ENCODE measurements around the gene CYTIP.

CYTIP gene

GRCh38 chr2:157447031-157447430, 3.1 kb upstream of the CYTIP start:
- no peak overlapping the region for H2BK15ac ChIP-seq (ENCODE audit: low read depth, poor library complexity, severe bottlenecking)
- peak overlapping the region in 1 of 2 experiments; percentile 66 for H3K14ac ChIP-seq (ENCODE audit: low read length in 2 of 2)
- WGBS: 0% methylated on average over 1 of the region's 1 CpG
- H3K4me1 ChIP-seq (ENCODE audit: control insufficient read depth, insufficient read depth, low read depth, low read length): peaks cover 3% of the 10 kb centered on the region
- H2BK5ac ChIP-seq (ENCODE audit: low read depth, low read length, poor library complexity, severe bottlenecking): no peak overlapping the region
- no peak overlapping the region for H4K91ac ChIP-seq (ENCODE audit: low read length)
- no peak overlapping the region for H3K18ac ChIP-seq (ENCODE audit: low read depth in 1 of 2, low read length in 2 of 2)
- H3K27ac ChIP-seq (ENCODE audit: low read length, poor library complexity, severe bottlenecking): no peak overlapping the region
- no peak overlapping the region for H3K23ac ChIP-seq (ENCODE audit: low read length in 2 of 2)
- no peaks in the 10 kb centered on the region for H3K9me3 ChIP-seq (ENCODE audit: control insufficient read depth, low read length)
- H3K27me3 ChIP-seq (ENCODE audit: control insufficient read depth in 1 of 2, insufficient read depth in 1 of 2, low read length in 2 of 2): no peaks in the 10 kb centered on the region
- no peak overlapping the region for H3K9ac ChIP-seq (ENCODE audit: low read length)
- no peak overlapping the region for H4K8ac ChIP-seq (ENCODE audit: low read length)
- H3K79me1 ChIP-seq (replicated peaks; ENCODE audit: low read length, poor library complexity, severe bottlenecking): no peaks in the 10 kb centered on the region
- no peaks in the 10 kb centered on the region for H3K36me3 ChIP-seq (ENCODE audit: control insufficient read depth in 1 of 2, insufficient read depth in 2 of 2, low read depth in 1 of 2, low read length in 2 of 2)
- no peak overlapping the region for H2AFZ ChIP-seq (ENCODE audit: low read depth, low read length)
- H2AK5ac ChIP-seq (ENCODE audit: low read length, severe bottlenecking): no peak overlapping the region
- H3K4ac ChIP-seq (ENCODE audit: low read depth in 1 of 2, low read length in 2 of 2): no peak overlapping the region
- no peak overlapping the region for H2BK12ac ChIP-seq (ENCODE audit: low read length in 2 of 2)
- H2BK120ac ChIP-seq (ENCODE audit: low read depth, low read length): no peak overlapping the region
- no peak overlapping the region for H3K4me2 ChIP-seq (ENCODE audit: low read length, poor library complexity, severe bottlenecking)
- no peak for DNase-seq
- H3K4me3 ChIP-seq (ENCODE audit: insufficient read depth in 1 of 2, low read depth in 1 of 2, low read length in 2 of 2): no peak overlapping the region

GRCh38 chr2:157444641-157445040, 752 bp upstream of the CYTIP start:
- H3K4me1 ChIP-seq (ENCODE audit: control insufficient read depth, insufficient read depth, low read depth, low read length): peaks cover 3% of the 10 kb centered on the region

GRCh38 chr2:157443090-157443489, 799 bp downstream of the CYTIP start:
- Histone ChIP-seq H3K79me1 (replicated peaks; ENCODE audit: low read length, poor library complexity, severe bottlenecking) (no peaks in the 10 kb centered on the region), H3K23ac (ENCODE audit: low read length in 2 of 2) (no peak overlapping the region), H2BK5ac (ENCODE audit: low read depth, low read length, poor library complexity, severe bottlenecking) (no peak overlapping the region), H2AK5ac (ENCODE audit: low read length, severe bottlenecking) (no peak overlapping the region), H4K8ac (ENCODE audit: low read length) (no peak overlapping the region), H3K4me1 (ENCODE audit: control insufficient read depth, insufficient read depth, low read depth, low read length) (peaks cover 3% of the 10 kb centered on the region), H2BK12ac (ENCODE audit: low read length in 2 of 2) (no peak overlapping the region), H2AFZ (ENCODE audit: low read depth, low read length) (no peak overlapping the region), H2BK120ac (ENCODE audit: low read depth, low read length) (no peak overlapping the region), H3K9ac (ENCODE audit: low read length) (no peak overlapping the region), H3K14ac (ENCODE audit: low read length in 2 of 2) (no peak overlapping the region), H3K4me2 (ENCODE audit: low read length, poor library complexity, severe bottlenecking) (no peak overlapping the region), H3K4me3 (ENCODE audit: insufficient read depth in 1 of 2, low read depth in 1 of 2, low read length in 2 of 2) (no peak overlapping the region), H3K36me3 (ENCODE audit: control insufficient read depth in 1 of 2, insufficient read depth in 2 of 2, low read depth in 1 of 2, low read length in 2 of 2) (no peaks in the 10 kb centered on the region), H3K27ac (ENCODE audit: low read length, poor library complexity, severe bottlenecking) (no peak overlapping the region), H3K4ac (ENCODE audit: low read depth in 1 of 2, low read length in 2 of 2) (no peak overlapping the region), H2BK15ac (ENCODE audit: low read depth, poor library complexity, severe bottlenecking) (no peak overlapping the region), H3K27me3 (ENCODE audit: control insufficient read depth in 1 of 2, insufficient read depth in 1 of 2, low read length in 2 of 2) (no peaks in the 10 kb centered on the region), H4K91ac (ENCODE audit: low read length) (no peak overlapping the region), H3K18ac (ENCODE audit: low read depth in 1 of 2, low read length in 2 of 2) (no peak overlapping the region), H3K9me3 (ENCODE audit: control insufficient read depth, low read length) (no peaks in the 10 kb centered on the region)
- no peak for DNase-seq

More at GRCh38 chr2:157444641-157445040, 752 bp upstream of the CYTIP start:
- DNase-seq: no peak
- Histone ChIP-seq H2BK15ac (ENCODE audit: low read depth, poor library complexity, severe bottlenecking) (no peak overlapping the region), H2BK120ac (ENCODE audit: low read depth, low read length) (no peak overlapping the region), H3K4me2 (ENCODE audit: low read length, poor library complexity, severe bottlenecking) (no peak overlapping the region), H3K27me3 (ENCODE audit: control insufficient read depth in 1 of 2, insufficient read depth in 1 of 2, low read length in 2 of 2) (no peaks in the 10 kb centered on the region), H3K9ac (ENCODE audit: low read length) (no peak overlapping the region), H3K9me3 (ENCODE audit: control insufficient read depth, low read length) (no peaks in the 10 kb centered on the region), H3K23ac (ENCODE audit: low read length in 2 of 2) (no peak overlapping the region), H3K4me3 (ENCODE audit: insufficient read depth in 1 of 2, low read depth in 1 of 2, low read length in 2 of 2) (no peak overlapping the region), H3K36me3 (ENCODE audit: control insufficient read depth in 1 of 2, insufficient read depth in 2 of 2, low read depth in 1 of 2, low read length in 2 of 2) (no peaks in the 10 kb centered on the region), H3K18ac (ENCODE audit: low read depth in 1 of 2, low read length in 2 of 2) (no peak overlapping the region), H3K79me1 (replicated peaks; ENCODE audit: low read length, poor library complexity, severe bottlenecking) (no peaks in the 10 kb centered on the region), H3K4ac (ENCODE audit: low read depth in 1 of 2, low read length in 2 of 2) (no peak overlapping the region), H2AFZ (ENCODE audit: low read depth, low read length) (no peak overlapping the region), H2BK5ac (ENCODE audit: low read depth, low read length, poor library complexity, severe bottlenecking) (no peak overlapping the region), H2AK5ac (ENCODE audit: low read length, severe bottlenecking) (no peak overlapping the region), H4K91ac (ENCODE audit: low read length) (no peak overlapping the region), H3K27ac (ENCODE audit: low read length, poor library complexity, severe bottlenecking) (no peak overlapping the region), H3K14ac (ENCODE audit: low read length in 2 of 2) (no peak overlapping the region), H4K8ac (ENCODE audit: low read length) (no peak overlapping the region), H2BK12ac (ENCODE audit: low read length in 2 of 2) (peak overlapping the region in 1 of 2 experiments; percentile 67)
- WGBS: 97% methylated on average over 3 of the region's 3 CpGs

GRCh38 chr2:157442636-157443035, 1.3 kb downstream of the CYTIP start:
- no peak overlapping the region for H2BK15ac ChIP-seq (ENCODE audit: low read depth, poor library complexity, severe bottlenecking)
- no peak overlapping the region for H3K4me3 ChIP-seq (ENCODE audit: insufficient read depth in 1 of 2, low read depth in 1 of 2, low read length in 2 of 2)
- no peaks in the 10 kb centered on the region for H3K27me3 ChIP-seq (ENCODE audit: control insufficient read depth in 1 of 2, insufficient read depth in 1 of 2, low read length in 2 of 2)
- no peak overlapping the region for H3K18ac ChIP-seq (ENCODE audit: low read depth in 1 of 2, low read length in 2 of 2)
- H3K14ac ChIP-seq (ENCODE audit: low read length in 2 of 2): no peak overlapping the region
- H3K4me2 ChIP-seq (ENCODE audit: low read length, poor library complexity, severe bottlenecking): no peak overlapping the region
- no peaks in the 10 kb centered on the region for H3K79me1 ChIP-seq (replicated peaks; ENCODE audit: low read length, poor library complexity, severe bottlenecking)
- no peak overlapping the region for H4K91ac ChIP-seq (ENCODE audit: low read length)
- WGBS: 84% methylated on average over 5 of the region's 5 CpGs
- no peak overlapping the region for H2AK5ac ChIP-seq (ENCODE audit: low read length, severe bottlenecking)
- no peaks in the 10 kb centered on the region for H3K36me3 ChIP-seq (ENCODE audit: control insufficient read depth in 1 of 2, insufficient read depth in 2 of 2, low read depth in 1 of 2, low read length in 2 of 2)
- no peak overlapping the region for H3K27ac ChIP-seq (ENCODE audit: low read length, poor library complexity, severe bottlenecking)
- H3K23ac ChIP-seq (ENCODE audit: low read length in 2 of 2): no peak overlapping the region
- H3K4me1 ChIP-seq (ENCODE audit: control insufficient read depth, insufficient read depth, low read depth, low read length): peaks cover 3% of the 10 kb centered on the region
- no peak overlapping the region for H4K8ac ChIP-seq (ENCODE audit: low read length)
- no peak overlapping the region for H3K9ac ChIP-seq (ENCODE audit: low read length)
- no peak overlapping the region for H2BK120ac ChIP-seq (ENCODE audit: low read depth, low read length)
- H2BK5ac ChIP-seq (ENCODE audit: low read depth, low read length, poor library complexity, severe bottlenecking): no peak overlapping the region
- no peak overlapping the region for H2BK12ac ChIP-seq (ENCODE audit: low read length in 2 of 2)
- H3K9me3 ChIP-seq (ENCODE audit: control insufficient read depth, low read length): no peaks in the 10 kb centered on the region
- H2AFZ ChIP-seq (ENCODE audit: low read depth, low read length): no peak overlapping the region
- DNase-seq: no peak
- no peak overlapping the region for H3K4ac ChIP-seq (ENCODE audit: low read depth in 1 of 2, low read length in 2 of 2)

Data from mesenchymal stem cell (in vitro differentiated cells and primary cell).